ENCODE data around the gene DPP10.

Gene DPP10

GRCh38 chr2:114442510-114442909, at the start of gene DPP10:
TSS of gene DPP10 (plus strand) at chr2:114442641.
- no peak for TF ChIP-seq CTCF (IDR thresholded peaks at IDR 0.05)

- no peak for TF ChIP-seq CTCF (IDR thresholded peaks at IDR 0.05)
Measured at GRCh38 chr2:114400890-114401289, 41.6 kb upstream of the DPP10 start.

GRCh38 chr2:114405247-114406116, 37.0 kb upstream of the DPP10 start:
- TF ChIP-seq CTCF (IDR thresholded peaks at IDR 0.05): no peak

- TF ChIP-seq CTCF (IDR thresholded peaks at IDR 0.05): no peak
Measured at GRCh38 chr2:114406347-114406746, 36.1 kb upstream of the DPP10 start.

- no peak for TF ChIP-seq CTCF (IDR thresholded peaks at IDR 0.05)
Measured at GRCh38 chr2:114421781-114422180, 20.7 kb upstream of the DPP10 start.

- TF ChIP-seq CTCF (IDR thresholded peaks at IDR 0.05): no peak
Measured at GRCh38 chr2:114424699-114425098, 17.7 kb upstream of the DPP10 start.

- TF ChIP-seq CTCF (IDR thresholded peaks at IDR 0.05): no peak
Measured at GRCh38 chr2:114426756-114427155, 15.7 kb upstream of the DPP10 start.
